ENCODE data around the gene BAG3.
"Not testable (repeated sequence)": the region's sequence is repeated elsewhere in the genome, so short reads cannot be mapped to it uniquely, and the experiment has no call there.

BAG3 gene

DNA sequence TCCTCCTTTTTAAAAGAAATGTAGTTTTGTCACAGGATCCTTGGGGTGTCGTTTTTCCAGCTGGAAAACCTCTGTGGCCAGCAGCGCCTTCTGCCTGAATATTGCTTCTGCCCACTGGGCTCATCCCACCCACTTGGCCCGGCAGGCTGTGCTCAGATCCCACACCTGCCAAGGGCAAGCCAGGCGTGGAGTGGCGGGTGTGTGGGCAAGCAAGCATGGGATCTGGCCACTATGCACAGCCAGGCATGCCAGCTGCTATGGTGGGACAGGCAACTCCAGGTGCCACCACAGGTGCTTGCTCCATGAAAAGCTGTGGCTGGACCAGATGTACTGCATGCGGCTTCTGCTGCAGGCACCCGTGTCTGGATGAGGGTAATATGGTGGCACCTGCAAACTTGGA is 43.4 kb downstream of the BAG3 start:
- no peak for DNase-seq

DNA sequence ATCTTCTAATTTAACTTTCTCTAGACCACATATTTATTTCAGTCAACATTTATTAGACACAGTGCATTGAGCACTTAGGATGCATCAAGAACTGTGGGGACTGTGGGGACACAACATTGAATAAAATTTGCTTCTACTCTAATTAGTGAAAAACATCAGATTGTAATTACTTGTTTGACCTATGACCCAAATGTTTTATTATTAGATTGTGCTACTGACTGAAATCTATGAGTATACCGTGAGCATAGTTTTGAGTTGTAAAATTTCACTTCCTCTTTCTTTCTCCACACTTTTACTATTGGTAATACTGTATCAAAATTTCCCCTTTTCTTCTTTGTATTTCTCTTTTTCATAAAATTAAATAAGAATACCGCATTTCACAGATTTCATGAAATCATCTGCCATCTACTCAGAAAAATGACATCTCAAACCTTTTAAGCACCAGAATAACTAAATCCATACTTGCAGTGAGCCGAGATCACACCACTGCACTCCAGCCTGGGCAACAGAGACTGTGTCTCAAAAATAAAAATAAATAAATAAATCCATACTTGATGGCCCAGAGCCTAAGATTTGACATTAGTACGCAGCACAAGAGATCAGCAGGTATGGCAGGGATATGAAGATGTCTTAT is 49.3 kb downstream of the BAG3 start:
- no peak for DNase-seq

DNA sequence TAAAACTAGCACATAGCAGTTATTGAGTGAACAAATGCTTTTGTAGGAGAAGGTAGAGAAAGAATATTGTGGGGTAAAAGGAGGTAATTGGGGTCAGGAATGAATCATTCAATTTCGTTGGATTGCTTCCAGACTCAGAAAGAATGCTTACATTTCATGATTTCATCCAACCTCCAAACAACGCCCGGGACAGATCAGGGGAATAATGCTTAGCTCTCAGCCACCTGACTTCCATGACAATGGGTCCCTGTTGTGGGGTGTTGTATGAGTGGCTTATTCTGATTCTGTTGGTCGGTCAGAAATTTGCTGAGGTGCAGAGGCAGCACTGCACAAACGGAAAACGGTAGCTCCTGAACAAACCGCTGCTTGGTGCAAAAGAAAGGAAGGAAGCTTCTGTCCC is 50.7 kb downstream of the BAG3 start:
- DNase-seq: no peak

DNA sequence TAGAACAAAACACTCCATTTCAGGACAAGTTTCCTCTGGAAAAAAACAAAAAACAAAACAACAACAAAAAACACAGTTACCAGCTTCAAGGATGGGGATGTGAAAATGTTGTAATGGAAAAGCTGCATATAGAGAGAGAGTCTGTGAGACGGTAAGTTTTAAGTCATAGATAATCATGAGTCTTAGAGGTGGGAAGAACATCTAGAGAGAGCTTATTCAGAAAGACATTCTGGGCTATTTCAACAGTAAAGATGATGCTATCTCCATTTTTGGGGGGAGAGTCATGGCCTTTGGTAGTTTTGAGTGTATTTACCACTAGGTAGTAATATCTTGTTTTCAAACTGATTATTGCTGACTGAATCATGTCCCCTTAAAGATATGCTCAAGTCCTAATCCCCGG is 51.4 kb downstream of the BAG3 start:
- DNase-seq: peak in 1 of 5 experiments; percentile 19

DNA sequence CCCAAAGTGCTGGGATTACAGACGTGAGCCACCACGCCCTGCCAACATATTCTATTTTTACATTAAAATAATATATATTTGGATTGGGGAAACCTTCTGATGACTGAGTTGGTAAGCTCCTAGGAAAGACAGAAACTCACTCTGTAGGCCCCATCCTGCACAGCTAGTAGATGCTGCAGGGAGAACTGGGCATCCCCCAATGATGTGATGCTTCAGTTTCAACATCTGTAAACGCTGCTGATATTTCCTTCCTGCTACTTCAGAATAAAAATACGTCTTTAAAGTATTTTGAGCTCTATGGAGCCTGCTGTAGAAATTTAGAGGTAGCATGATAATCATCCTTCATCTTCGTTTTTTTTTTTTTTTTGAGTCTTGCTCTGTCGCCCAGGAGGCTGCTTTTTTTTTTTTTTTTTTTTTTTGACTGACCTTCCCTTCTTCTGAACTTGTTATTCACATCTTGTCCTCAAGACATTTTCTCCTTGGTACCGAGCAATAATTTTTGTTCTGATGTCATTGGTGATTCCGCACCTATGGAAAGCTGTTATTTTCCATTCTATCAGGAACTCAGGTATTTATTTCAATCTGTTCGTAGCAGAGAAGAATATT is 52.8 kb downstream of the BAG3 start:
- DNase-seq: no peak

DNA sequence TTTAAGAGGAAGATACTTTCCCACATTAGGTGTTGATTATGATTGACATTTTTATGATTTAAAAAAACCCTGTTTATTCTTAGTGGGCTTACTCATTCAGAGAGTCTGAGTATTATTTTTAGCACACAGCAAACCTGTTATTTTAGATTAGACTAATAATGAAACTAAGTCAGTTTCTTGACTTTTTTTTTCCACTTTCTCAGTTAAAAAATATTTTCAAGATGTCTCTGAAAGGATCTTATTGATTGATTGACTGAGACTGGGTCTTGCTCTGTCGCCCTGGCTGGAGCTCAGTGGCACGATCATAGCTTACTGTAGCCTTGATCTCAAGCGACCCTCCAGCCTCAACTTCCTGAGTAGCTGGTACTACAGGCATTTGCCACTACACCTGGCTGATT is 54.3 kb downstream of the BAG3 start:
- DNase-seq: peak in 1 of 5 experiments; percentile 71

DNA sequence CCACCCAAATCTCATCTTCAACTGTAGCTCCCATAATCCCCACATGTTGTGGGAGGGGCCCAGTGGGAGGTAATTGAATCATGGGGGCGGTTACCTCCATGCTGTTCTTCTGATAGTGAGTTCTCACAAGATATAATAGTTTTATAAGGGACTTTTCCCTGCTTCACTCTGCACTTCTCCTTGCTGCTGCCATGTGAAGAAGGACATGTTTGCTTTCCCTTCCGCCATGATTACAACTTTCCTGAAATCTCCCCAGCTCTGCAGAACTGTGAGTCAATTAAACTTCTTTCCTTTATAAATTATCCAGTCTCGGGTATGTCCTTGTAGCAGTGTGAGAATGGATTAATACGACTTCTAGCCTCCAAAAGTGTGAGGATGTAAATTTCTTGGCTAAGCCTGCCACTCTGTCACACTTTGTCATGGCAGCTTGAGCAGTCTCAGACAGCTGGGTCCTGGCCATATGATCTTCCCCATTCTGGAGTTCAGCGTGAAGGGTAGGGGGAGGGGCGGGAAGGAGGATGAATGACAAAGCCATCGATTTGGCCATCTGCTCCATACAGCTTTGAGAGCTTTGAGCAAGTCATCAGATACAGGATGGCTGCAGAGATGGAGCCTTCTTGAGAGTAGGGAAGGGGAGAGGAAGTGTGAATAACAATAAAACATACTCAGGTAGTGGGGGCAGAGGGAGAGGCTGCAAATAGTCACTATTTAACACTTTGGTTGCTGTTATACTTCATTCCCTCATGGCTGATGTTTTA is 55.5 kb downstream of the BAG3 start:
- no peak for DNase-seq

DNA sequence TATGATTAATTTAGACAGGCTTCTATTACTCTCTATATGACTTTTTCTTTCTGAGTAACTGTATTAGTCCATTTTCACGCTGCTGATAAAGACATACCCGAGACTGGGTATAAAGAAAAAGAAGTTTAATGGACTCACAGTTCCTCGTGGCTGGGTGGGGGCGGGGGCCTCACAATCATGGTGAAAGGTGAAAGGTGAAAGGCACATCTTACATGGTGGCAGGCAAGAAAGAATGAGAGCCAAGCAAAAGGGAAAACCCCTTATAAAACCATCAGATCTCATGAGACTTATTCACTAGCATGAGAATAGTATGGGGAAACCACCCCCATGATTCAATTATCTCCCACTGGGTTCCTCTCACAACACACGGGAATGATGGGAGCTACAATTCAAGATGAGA is 56.2 kb downstream of the BAG3 start:
- DNase-seq: peak in 1 of 5 experiments; percentile 51

DNA sequence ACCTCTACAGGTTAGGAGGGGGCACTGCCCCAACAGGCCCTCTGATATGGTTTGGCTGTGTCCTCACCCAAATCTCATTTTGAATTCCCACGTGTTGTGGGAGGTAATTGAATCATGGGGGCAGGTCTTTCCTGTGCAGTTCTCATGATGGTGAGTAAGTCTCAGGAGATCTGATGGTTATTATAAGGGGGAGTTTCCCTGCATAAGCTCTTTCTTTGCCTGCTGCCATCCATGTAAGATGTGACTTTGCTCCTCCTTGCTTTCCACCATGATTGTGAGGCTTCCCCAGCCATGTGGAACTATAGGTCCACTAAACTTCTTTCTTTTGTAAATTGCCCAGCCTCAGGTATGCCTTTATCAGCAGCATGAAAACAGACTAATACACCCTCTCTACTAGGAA is 59.8 kb downstream of the BAG3 start:
- not testable (repeated sequence) for DNase-seq

DNA sequence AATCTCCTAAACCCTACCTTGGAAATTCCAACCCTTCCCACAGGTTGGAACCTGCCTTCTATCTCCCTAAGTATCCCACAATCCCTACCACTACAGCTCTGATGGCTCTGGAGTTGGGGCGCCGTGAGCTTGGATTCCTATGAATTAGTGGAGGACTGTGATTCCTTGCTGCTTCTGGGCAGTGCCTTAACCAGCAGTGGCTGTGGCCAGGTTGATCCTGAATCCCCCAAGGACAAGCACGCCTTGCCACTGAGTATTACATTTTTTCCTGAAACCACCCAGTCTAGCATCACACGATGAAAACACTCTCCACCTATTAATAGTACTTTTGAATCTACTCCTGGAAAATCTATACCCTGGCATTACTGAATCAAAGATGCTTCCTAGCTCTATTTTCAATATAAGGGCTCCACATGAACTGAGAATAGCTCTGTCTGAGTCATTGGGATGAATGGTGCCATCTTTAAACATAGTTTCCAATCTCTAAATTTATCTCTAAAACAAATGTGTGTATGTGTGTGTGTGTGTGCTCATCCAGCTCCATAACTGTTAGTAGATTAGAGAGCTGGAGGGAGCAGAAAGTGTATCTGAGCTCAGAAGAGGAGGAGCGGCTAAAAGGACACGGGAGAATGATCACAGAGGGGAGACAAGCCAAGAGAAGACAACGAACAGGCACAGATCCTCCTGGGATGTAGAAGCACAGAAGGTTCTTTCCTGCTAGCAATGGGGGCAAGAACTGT is 62.7 kb downstream of the BAG3 start:
- no peak for DNase-seq

DNA sequence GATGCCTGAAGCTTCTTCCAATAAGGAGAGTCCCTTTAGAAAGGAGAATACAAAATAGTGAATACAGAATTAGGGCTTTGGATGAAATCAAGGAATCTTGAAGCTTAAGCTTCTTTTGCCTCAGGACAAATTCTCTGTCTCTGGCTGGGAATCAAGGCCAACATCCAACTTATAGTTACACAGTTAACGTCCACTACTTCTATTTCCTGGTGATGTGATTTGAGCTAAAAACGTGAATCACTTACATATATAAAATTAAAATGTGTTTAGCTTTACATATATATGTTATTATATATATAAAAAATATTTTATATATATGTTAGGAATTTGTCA is 63.3 kb downstream of the BAG3 start:
- DNase-seq: no peak

DNA sequence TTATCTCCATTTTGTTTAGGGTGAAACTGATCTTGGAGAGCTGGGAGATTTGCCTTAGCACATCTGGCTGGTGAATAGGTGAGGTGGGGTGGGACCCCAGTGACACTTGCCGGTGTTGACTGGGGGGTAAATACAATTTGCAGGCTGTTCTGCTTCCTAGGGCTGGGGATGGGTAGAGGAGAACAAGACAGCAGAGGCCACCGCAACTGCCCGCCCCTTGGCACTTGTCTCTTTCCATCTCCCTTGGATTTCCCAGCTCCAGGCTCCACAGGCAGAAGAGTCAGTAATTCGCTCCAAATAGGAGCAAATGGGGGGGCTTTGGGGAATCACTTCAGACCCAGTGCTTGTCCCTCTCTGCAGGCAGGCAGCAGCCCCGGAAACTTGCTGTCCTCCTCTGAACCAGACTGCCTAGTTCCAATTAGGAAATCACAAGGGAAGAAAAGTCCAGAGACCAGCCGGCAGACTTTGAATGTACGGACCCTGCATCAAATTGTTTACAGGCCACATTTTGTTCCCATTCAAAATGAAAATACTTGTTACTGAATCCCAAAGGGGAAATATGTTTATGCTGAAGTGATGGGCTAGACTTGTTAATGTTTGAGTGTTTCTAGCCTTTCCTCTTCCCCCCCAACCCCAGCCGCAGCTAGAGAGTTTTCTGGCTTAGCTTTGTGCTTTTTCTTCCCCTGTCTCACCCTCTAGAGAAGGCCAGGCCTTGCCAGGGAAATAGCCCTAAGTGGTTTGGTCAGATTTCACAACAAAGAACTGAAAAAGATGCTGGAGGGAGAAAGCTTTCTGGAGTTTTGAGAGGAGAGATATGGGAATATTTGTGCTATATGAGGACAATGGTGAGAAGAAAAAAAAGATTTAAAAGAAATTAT is 64.7 kb downstream of the BAG3 start:
- no peak for DNase-seq

DNA sequence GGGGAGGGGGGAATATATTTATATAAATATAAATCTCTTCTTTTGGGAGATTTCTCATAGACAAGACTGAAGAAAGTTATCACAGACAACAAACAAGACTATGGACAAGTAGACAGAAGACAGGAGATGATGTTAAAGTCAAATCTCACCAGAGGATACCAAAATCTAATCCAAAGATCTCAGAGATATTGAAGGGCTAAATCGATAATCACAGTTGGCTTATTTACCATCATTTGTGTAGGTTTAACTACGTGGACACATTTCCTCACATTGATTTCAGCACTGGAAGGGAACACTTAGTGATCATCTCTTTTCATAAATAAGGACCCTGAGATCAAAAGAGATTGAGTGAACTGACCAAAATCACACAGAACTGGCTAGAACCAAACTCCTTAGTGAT is 72.0 kb downstream of the BAG3 start:
- no peak for DNase-seq

DNA sequence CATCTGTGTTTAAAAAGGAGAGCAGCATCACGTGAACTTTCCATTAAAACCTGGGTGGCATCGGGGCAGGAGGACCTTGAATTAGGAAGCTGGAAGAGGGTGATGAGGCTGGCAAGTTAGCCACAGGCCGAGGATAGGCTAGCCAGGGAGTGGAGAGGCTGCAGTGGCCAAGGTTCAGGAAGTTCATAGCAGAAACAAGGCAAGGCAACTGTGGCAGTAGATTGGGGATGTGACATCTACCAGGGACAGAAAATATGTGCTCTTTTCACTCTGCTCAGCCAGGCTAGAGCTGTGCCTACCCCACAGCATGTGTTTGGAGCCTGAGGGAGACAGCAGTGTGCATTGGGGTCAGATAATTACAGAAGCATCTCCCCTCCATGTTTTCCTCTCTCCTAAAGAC is 72.4 kb downstream of the BAG3 start:
- DNase-seq: no peak

DNA sequence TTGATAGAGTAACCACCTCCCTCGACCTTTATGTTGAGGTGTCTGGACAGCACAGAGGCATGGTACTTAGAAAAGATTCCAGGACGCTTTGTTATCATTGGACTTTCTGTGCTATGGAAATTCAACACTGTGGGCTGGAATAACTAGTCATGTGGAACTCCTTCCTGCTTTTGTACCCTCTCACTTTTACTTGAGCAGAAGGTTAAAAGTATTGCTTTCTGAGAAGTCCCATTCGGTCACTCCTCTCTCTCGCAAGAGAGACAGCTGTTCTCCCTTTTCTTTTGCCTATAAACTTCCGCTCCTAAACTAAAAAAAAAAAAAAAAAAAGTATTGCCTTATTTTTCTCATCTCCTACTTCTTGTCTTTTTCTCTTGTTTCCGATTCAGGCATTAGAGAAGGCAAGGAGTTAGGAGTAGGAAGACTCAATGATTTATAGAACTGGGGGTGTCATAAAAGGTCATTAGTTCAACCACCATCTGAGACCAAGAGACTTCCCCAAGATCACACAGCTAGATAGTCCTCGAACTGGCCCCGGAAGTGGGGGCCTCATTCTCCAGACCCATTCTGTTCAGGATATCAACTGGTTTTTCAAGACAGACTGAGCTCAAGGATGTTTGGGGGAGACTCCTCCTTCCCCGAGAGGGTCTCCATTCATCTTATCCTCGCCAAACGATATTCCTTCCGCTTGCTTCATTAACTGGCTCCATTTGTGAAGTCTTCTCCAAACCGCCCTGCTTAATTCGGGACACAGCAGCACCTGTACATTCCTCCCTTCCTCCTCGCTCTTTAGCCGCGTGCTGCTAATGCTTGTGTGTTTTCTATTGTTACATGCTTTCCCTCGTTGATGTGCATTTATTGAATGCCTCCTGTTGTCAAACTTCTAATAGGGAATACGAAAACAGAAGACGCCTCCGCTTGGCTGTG is 73.7 kb downstream of the BAG3 start:
- no peak for DNase-seq

DNA sequence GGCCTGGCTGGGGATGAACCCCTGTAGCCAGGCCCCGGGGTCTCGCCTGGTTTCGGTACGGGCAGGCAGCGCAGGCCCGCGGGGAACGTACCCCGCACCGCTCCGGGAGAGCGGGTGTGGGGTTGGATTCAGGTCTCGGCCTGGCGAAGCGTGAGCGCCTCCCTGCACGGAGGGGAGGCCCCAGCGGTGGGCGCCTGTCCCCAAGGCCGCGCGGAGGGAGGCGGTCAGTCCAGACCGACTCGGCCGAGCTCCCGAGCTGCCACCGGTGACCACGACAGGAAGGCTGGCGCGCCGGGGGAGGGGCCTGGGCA is 74.3 kb downstream of the BAG3 start:
- no peak for DNase-seq

DNA sequence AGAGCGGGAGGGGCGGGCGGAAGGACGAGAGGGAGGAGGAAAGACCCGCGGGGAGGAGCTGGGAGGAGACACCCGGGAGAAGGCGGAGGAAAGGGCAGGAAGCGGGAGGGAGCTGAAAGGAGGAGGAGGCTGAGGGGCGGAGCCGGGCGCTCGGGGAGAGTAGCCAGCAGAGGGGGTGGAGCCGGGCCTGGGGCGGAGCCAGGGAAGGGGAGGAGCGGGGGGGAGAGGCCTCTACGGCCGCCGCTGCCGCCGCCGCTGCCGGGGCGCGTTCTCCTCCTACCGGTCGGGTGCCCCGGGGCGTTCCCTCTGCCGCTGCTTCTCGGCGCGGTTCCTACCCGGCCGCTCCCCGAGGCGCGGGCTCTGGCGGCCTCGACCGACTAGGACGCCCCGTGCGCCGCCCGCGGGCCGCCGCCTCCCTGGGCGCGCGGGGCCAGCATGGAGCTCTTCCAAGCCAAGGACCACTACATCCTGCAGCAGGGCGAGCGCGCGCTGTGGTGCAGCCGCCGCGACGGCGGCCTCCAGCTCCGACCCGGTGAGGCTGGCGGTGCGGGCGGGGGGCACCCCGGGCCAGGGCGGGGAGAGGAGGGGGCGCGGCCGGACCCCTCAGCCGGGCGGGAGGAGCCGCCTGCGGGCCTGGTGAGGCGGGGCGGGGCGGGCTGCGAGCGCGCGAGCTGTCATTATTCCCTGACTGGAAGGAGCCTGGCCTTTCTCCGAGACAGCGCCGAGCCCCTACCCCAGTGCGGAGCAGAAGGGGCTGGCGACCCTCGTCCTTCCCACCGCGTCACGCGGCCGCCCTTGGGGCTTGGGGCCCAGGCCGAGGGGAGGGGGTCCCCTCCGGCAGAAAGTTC is 74.9 kb downstream of the BAG3 start, which contains the start of gene INPP5F:
INPP5F (plus strand) TSS at position 223 of the 848 bp plus-strand sequence; CDS start at position 436, 213 bp downstream.
- peak; percentile 95 to 100 (median 99) for DNase-seq

DNA sequence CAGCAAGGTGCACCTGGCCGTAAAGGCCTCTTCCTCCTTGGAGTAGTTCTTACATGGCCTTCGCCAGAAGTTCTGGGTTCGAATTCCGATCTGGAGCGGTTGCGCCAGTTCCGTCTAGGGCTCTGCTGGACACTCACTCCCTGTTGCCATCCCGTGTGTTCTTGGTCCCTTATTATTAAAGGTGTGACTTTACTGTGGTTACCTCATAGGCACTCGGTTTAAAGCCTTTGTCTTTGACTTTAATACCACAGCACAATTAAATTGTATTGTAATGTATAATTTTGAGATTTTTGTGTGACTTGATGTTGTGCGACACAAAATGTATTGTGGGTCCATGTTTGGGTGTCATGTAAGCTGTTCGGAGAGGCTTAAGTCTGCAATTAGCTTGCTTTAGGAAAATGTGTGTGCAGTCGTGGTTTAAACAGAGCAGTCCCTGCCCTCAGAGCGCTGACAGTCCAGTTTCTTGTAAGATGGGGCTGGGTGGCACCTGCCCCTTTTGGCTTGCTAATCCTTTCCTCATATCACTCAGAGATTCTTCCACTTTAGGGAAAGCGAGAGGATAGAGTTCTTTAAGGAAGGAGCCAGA is 75.6 kb downstream of the BAG3 start:
- DNase-seq: no peak
